Measurements from ENCODE around the gene NPAS2.

The NPAS2 gene

GRCh38 chr2:100821911-100822265, 1.9 kb downstream of the NPAS2 start:
- no peak for DNase-seq (ENCODE audit: low read depth)

GRCh38 chr2:100822587-100823248, 2.8 kb downstream of the NPAS2 start:
- no peak for DNase-seq (ENCODE audit: low read depth)

GRCh38 chr2:100823665-100824438, 3.9 kb downstream of the NPAS2 start:
- no peak for DNase-seq (ENCODE audit: low read depth)

- DNase-seq (ENCODE audit: low read depth) = no peak
These were observed 4.9 kb downstream of the NPAS2 start for GRCh38 chr2:100824842-100825241.

GRCh38 chr2:100826494-100826893, 6.6 kb downstream of the NPAS2 start:
- DNase-seq (ENCODE audit: low read depth) = no peak

GRCh38 chr2:100831158-100831750, 11.3 kb downstream of the NPAS2 start:
- DNase-seq (ENCODE audit: low read depth) = no peak

GRCh38 chr2:100831831-100832230, 11.9 kb downstream of the NPAS2 start:
- DNase-seq (ENCODE audit: low read depth) = no peak

- DNase-seq (ENCODE audit: low read depth) = no peak
These were observed 12.9 kb downstream of the NPAS2 start for GRCh38 chr2:100832885-100833284.

- no peak for DNase-seq (ENCODE audit: low read depth)
These were observed 13.4 kb downstream of the NPAS2 start for GRCh38 chr2:100833331-100833730.

GRCh38 chr2:100834221-100834620, 14.3 kb downstream of the NPAS2 start:
- no peak for DNase-seq (ENCODE audit: low read depth)

GRCh38 chr2:100835006-100835659, 15.2 kb downstream of the NPAS2 start:
- no peak for DNase-seq (ENCODE audit: low read depth)

GRCh38 chr2:100840519-100840918, 20.6 kb downstream of the NPAS2 start:
- DNase-seq (ENCODE audit: low read depth) = no peak

GRCh38 chr2:100842241-100842922, 22.4 kb downstream of the NPAS2 start:
- no peak for DNase-seq (ENCODE audit: low read depth)

- DNase-seq (ENCODE audit: low read depth) = no peak
These were observed 24.6 kb downstream of the NPAS2 start for GRCh38 chr2:100844514-100844913.

GRCh38 chr2:100845141-100845991, 25.4 kb downstream of the NPAS2 start:
- no peak for DNase-seq (ENCODE audit: low read depth)

- no peak for DNase-seq (ENCODE audit: low read depth)
These were observed 26.8 kb downstream of the NPAS2 start for GRCh38 chr2:100846716-100847115.

GRCh38 chr2:100852447-100852846, 32.5 kb downstream of the NPAS2 start:
- no peak for DNase-seq (ENCODE audit: low read depth)

GRCh38 chr2:100852999-100853908, 33.3 kb downstream of the NPAS2 start:
- no peak for DNase-seq (ENCODE audit: low read depth)

- no peak for DNase-seq (ENCODE audit: low read depth)
These were observed 34.2 kb downstream of the NPAS2 start for GRCh38 chr2:100853909-100854810.

Measured in activated T-helper 1 cell treated with Interleukin-2 at 50 U/mL for 16 hours (primary cell).